GM23338 (cell line): ENCODE data around the gene SHKBP1.

ENCODE experiments used
- EZH2 ChIP-seq: fragments of 200-600 bp; sonication (generic); IDR thresholded peaks from one replicate; pipeline ENCODE4 v1.8.0; 2017; ENCODE audit warnings: antibody characterized with exemption, mild to moderate bottlenecking, low read depth; ENCODE audit not compliant: unreplicated experiment
- EZH2phosphoT487 ChIP-seq: fragments of 200-600 bp; sonication (generic); IDR thresholded peaks from one replicate; pipeline ENCODE4 v1.8.1; 2018; ENCODE audit warnings: antibody characterized with exemption; ENCODE audit not compliant: unreplicated experiment
- JUNB ChIP-seq: IDR thresholded peaks from one replicate; pipeline ENCODE4 v1.6.1; 2016; ENCODE audit warnings: antibody characterized with exemption; ENCODE audit not compliant: unreplicated experiment
- POLR2AphosphoS5 ChIP-seq: IDR thresholded peaks from 2 replicates; pipeline ENCODE4 v1.6.1; 2016; ENCODE audit warnings: antibody characterized with exemption, low read depth
- REST ChIP-seq: IDR thresholded peaks from one replicate; pipeline ENCODE4 v1.6.1; 2018; ENCODE audit warnings: antibody characterized with exemption; ENCODE audit not compliant: unreplicated experiment
- STAT1 ChIP-seq: IDR thresholded peaks from one replicate; pipeline ENCODE4 v1.6.1; 2016; ENCODE audit warnings: antibody characterized with exemption; ENCODE audit not compliant: unreplicated experiment
- ZNF114 ChIP-seq: fragments of 250-450 bp; sonication (Bioruptor Pico); IDR thresholded peaks from 2 replicates; pipeline ENCODE4 v1.5.0; 2020; ENCODE audit warnings: mild to moderate bottlenecking, moderate library complexity
- ZNF462 ChIP-seq: fragments of 250-450 bp; sonication (Bioruptor Pico); IDR thresholded peaks from 2 replicates; pipeline ENCODE4 v1.5.0; 2020; ENCODE audit warnings: mild to moderate bottlenecking, moderate library complexity
- TF ChIP-seq, protein P1 (sequence below), 2 experiments: fragments of 200-600 bp in 1 of 2; sonication (generic) in 1 of 2; conservative IDR thresholded peaks; 2 replicates each; pipeline versions ENCODE4 v1.5.1 to v1.6.1; 2016 to 2017; ENCODE audit warnings: antibody characterized with exemption in 2 of 2, low read depth in 2 of 2, mild to moderate bottlenecking in 2 of 2, moderate library complexity in 1 of 2

DNA sequence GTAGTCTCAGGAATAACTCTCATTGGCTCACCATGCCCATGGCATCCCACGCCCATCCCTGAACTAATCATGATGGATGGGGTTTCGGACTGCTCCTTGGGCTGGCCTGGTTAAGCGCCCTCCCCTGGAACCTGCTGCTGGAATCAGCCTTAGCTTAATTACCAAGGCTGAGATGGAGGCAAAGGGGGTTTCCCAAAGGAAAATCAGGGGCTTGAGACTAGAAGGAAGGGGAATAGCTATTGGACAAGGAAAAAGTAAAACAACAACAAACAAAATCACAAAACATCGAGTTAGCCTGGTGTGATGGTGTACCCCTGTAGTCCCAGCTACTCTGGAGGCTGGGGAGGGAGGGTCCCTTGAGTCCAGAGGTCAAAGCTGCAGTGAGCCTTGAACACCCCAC lies 25.7 kb upstream of the SHKBP1 start:
- TF ChIP-seq, protein P1, sequence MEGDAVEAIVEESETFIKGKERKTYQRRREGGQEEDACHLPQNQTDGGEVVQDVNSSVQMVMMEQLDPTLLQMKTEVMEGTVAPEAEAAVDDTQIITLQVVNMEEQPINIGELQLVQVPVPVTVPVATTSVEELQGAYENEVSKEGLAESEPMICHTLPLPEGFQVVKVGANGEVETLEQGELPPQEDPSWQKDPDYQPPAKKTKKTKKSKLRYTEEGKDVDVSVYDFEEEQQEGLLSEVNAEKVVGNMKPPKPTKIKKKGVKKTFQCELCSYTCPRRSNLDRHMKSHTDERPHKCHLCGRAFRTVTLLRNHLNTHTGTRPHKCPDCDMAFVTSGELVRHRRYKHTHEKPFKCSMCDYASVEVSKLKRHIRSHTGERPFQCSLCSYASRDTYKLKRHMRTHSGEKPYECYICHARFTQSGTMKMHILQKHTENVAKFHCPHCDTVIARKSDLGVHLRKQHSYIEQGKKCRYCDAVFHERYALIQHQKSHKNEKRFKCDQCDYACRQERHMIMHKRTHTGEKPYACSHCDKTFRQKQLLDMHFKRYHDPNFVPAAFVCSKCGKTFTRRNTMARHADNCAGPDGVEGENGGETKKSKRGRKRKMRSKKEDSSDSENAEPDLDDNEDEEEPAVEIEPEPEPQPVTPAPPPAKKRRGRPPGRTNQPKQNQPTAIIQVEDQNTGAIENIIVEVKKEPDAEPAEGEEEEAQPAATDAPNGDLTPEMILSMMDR (conservative IDR thresholded peaks at IDR 0.05; ENCODE audit: low read depth in 2 of 2): peak in 1 of 2 experiments; percentile 29; a peak in 2 of 4 replicates
- TF ChIP-seq EZH2 (no peak), STAT1 (no peak), POLR2AphosphoS5 (no peak), ZNF114 (CRISPR knock-in tag) (no peak), REST (no peak), EZH2phosphoT487 (no peak), ZNF462 (no peak), JUNB (no peak)
